Neural cell (in vitro differentiated cells): Measurements from ENCODE around the gene ARID1B. TPM values are rescaled to one million over a fixed set of nuclear protein-coding genes. Genes with fewer than 3 reads are reported as not detected.

Experiments
- H2AFZ ChIP-seq: fragments of 200-600, 300-800 bp; sonication (generic), shearing (Covaris generic); 2 replicates; pipeline ENCODE4 v1.6.0; 2014; ENCODE audit warnings: low read depth, mild to moderate bottlenecking, antibody characterized with exemption, low read length, moderate library complexity
- H3F3A ChIP-seq: fragments of 200-600 bp; shearing (Covaris generic); 2 replicates; pipeline ENCODE4 v1.6.1; 2016; ENCODE audit warnings: mild to moderate bottlenecking, moderate library complexity, mixed read lengths, antibody characterized with exemption, low read length; ENCODE audit not compliant: insufficient read depth, poor library complexity, severe bottlenecking
- H3K27ac ChIP-seq: fragments of 200-600, 300-800 bp; sonication (generic), shearing (Covaris generic); 2 replicates; pipeline ENCODE4 v1.5.1; 2014; ENCODE audit warnings: mild to moderate bottlenecking, low read length, moderate library complexity
- H3K27me3 ChIP-seq: fragments of 300-800, 200-600 bp; sonication (generic), shearing (Covaris generic); 2 replicates; pipeline ENCODE4 v1.6.0; 2014; ENCODE audit warnings: mild to moderate bottlenecking, low read depth, low read length, moderate library complexity; ENCODE audit not compliant: insufficient read depth
- H3K36me3 ChIP-seq: fragments of 300-800, 200-600 bp; sonication (generic), shearing (Covaris generic); 2 replicates; pipeline ENCODE4 v1.5.1; 2014; ENCODE audit warnings: mild to moderate bottlenecking, antibody characterized with exemption, low read length, moderate library complexity; ENCODE audit not compliant: insufficient read depth
- H3K4me2 ChIP-seq: fragments of 300-800, 200-600 bp; sonication (generic), shearing (Covaris generic); 2 replicates; pipeline ENCODE4 v1.6.0; 2014; ENCODE audit warnings: mild to moderate bottlenecking, low read length
- H3K4me3 ChIP-seq: fragments of 300-800, 200-600 bp; sonication (generic), shearing (Covaris generic); 2 replicates; pipeline ENCODE4 v1.5.1; 2014; ENCODE audit warnings: mild to moderate bottlenecking, low read length, moderate library complexity
- H3K79me2 ChIP-seq: fragments of 200-600 bp; shearing (Covaris generic); replicated peaks from 2 replicates; pipeline ENCODE4 v1.6.0; 2014; ENCODE audit warnings: mild to moderate bottlenecking, low read length, moderate library complexity; ENCODE audit not compliant: insufficient read depth
- H3K9ac ChIP-seq: fragments of 300-800, 200-600 bp; sonication (generic), shearing (Covaris generic); 2 replicates; pipeline ENCODE4 v1.6.1; 2016; ENCODE audit warnings: mild to moderate bottlenecking, low read length, mixed read lengths
- H3K9me2 ChIP-seq: fragments of 200-600 bp; shearing (Covaris generic); 2 replicates; pipeline ENCODE4 v1.6.1; 2016; ENCODE audit warnings: mild to moderate bottlenecking, low read length, mixed read lengths; ENCODE audit not compliant: insufficient read depth
- H3K9me3 ChIP-seq: fragments of 200-600, 300-800 bp; sonication (generic), shearing (Covaris generic); 2 replicates; pipeline ENCODE4 v1.6.1; 2016; ENCODE audit warnings: mild to moderate bottlenecking, mixed run types, low read length, moderate library complexity, mixed read lengths
- H4K20me1 ChIP-seq: fragments of 200-600 bp; shearing (Covaris generic); 2 replicates; pipeline ENCODE4 v1.6.1; 2016; ENCODE audit warnings: mild to moderate bottlenecking, mixed run types; ENCODE audit not compliant: insufficient read depth
- EP300 ChIP-seq: fragments of 450-650 bp; conservative IDR thresholded peaks from 2 replicates; pipeline ENCODE4 v1.6.1; 2014; ENCODE audit warnings: antibody characterized with exemption, mild to moderate bottlenecking, moderate library complexity; ENCODE audit not compliant: poor library complexity, severe bottlenecking
- EZH2 ChIP-seq: fragments of 200-600, 300-800 bp; shearing (Covaris generic), sonication (generic); IDR thresholded peaks from 2 replicates; pipeline ENCODE4 v1.6.1; 2014; ENCODE audit warnings: antibody characterized with exemption, low read length, borderline replicate concordance, mild to moderate bottlenecking; ENCODE audit not compliant: insufficient read depth, poor library complexity, severe bottlenecking
- MXI1 ChIP-seq: fragments of 450-650 bp; conservative IDR thresholded peaks from 2 replicates; pipeline ENCODE4 v1.6.1; 2014; ENCODE audit warnings: antibody characterized with exemption, mild to moderate bottlenecking; ENCODE audit not compliant: poor library complexity, severe bottlenecking
- POLR2AphosphoS5 ChIP-seq: IDR thresholded peaks from 2 replicates; pipeline ENCODE4 v1.6.1; 2012
- RAD21 ChIP-seq: fragments of 450-650 bp; conservative IDR thresholded peaks from 2 replicates; pipeline ENCODE4 v1.6.1; 2014; ENCODE audit warnings: antibody characterized with exemption, mild to moderate bottlenecking, moderate library complexity
- SMC3 ChIP-seq: fragments of 450-650 bp; conservative IDR thresholded peaks from 2 replicates; pipeline ENCODE4 v1.6.1; 2014; ENCODE audit warnings: antibody characterized with exemption, mild to moderate bottlenecking, moderate library complexity; ENCODE audit not compliant: poor library complexity
- TAF1 ChIP-seq: IDR thresholded peaks from 2 replicates; pipeline ENCODE4 v1.6.1; 2012; ENCODE audit warnings: low read depth
- polyA plus RNA-seq: library from polyadenylated mRNA; depleted of rRNA; stranded (reverse); fragments of >200 nt; gene quantifications from 2 replicates; pipeline ENCODE4 v1.2.3, GENCODE V29; 2014
- TF ChIP-seq, protein P1 (sequence below): IDR thresholded peaks from 2 replicates; pipeline ENCODE4 v1.6.1; 2012; ENCODE audit warnings: borderline replicate concordance
- TF ChIP-seq, protein P2 (sequence below): fragments of 450-650 bp; IDR thresholded peaks from 2 replicates; pipeline ENCODE4 v1.5.1; 2014; ENCODE audit warnings: antibody characterized with exemption, mild to moderate bottlenecking, moderate library complexity; ENCODE audit not compliant: poor library complexity, severe bottlenecking

Gene ARID1B
- polyA plus RNA-seq, 1 donor from 2014 or later = 35.0 TPM

GRCh38 chr6:156952401-156952800 lies 175.2 kb downstream of the ARID1B start:
- peak overlapping the region; percentile 59 for H3K4me3 ChIP-seq
- no peaks in the 10 kb centered on the region for H3K9me3 ChIP-seq
- no peak overlapping the region for H3K9ac ChIP-seq
- no peaks in the 10 kb centered on the region for H4K20me1 ChIP-seq
- H3K9me2 ChIP-seq = no peaks in the 10 kb centered on the region
- no peaks in the 10 kb centered on the region for H3K36me3 ChIP-seq
- TF ChIP-seq, protein P1, sequence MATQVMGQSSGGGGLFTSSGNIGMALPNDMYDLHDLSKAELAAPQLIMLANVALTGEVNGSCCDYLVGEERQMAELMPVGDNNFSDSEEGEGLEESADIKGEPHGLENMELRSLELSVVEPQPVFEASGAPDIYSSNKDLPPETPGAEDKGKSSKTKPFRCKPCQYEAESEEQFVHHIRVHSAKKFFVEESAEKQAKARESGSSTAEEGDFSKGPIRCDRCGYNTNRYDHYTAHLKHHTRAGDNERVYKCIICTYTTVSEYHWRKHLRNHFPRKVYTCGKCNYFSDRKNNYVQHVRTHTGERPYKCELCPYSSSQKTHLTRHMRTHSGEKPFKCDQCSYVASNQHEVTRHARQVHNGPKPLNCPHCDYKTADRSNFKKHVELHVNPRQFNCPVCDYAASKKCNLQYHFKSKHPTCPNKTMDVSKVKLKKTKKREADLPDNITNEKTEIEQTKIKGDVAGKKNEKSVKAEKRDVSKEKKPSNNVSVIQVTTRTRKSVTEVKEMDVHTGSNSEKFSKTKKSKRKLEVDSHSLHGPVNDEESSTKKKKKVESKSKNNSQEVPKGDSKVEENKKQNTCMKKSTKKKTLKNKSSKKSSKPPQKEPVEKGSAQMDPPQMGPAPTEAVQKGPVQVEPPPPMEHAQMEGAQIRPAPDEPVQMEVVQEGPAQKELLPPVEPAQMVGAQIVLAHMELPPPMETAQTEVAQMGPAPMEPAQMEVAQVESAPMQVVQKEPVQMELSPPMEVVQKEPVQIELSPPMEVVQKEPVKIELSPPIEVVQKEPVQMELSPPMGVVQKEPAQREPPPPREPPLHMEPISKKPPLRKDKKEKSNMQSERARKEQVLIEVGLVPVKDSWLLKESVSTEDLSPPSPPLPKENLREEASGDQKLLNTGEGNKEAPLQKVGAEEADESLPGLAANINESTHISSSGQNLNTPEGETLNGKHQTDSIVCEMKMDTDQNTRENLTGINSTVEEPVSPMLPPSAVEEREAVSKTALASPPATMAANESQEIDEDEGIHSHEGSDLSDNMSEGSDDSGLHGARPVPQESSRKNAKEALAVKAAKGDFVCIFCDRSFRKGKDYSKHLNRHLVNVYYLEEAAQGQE = no peak
- TF ChIP-seq SMC3 (no peak), MXI1 (no peak), RAD21 (no peak)
- H3K4me2 ChIP-seq = peak overlapping the region; percentile 93
- H3K27ac ChIP-seq = peak overlapping the region; percentile 87
- no peaks in the 10 kb centered on the region for H3K27me3 ChIP-seq
- no peak overlapping the region for H2AFZ ChIP-seq
- H3K79me2 ChIP-seq = peaks cover 80% of the 10 kb centered on the region
- no peaks in the 10 kb centered on the region for H3F3A ChIP-seq

- H3F3A ChIP-seq = no peaks in the 10 kb centered on the region
- peaks cover 80% of the 10 kb centered on the region for H3K79me2 ChIP-seq
- peak overlapping the region; percentile 87 for H3K27ac ChIP-seq
- no peaks in the 10 kb centered on the region for H3K9me3 ChIP-seq
- TF ChIP-seq EZH2 (no peak), EP300 (no peak), TAF1 (no peak), RAD21 (no peak), MXI1 (no peak), SMC3 (no peak), POLR2AphosphoS5 (no peak)
- TF ChIP-seq, protein P1 = no peak
- TF ChIP-seq, protein P2, sequence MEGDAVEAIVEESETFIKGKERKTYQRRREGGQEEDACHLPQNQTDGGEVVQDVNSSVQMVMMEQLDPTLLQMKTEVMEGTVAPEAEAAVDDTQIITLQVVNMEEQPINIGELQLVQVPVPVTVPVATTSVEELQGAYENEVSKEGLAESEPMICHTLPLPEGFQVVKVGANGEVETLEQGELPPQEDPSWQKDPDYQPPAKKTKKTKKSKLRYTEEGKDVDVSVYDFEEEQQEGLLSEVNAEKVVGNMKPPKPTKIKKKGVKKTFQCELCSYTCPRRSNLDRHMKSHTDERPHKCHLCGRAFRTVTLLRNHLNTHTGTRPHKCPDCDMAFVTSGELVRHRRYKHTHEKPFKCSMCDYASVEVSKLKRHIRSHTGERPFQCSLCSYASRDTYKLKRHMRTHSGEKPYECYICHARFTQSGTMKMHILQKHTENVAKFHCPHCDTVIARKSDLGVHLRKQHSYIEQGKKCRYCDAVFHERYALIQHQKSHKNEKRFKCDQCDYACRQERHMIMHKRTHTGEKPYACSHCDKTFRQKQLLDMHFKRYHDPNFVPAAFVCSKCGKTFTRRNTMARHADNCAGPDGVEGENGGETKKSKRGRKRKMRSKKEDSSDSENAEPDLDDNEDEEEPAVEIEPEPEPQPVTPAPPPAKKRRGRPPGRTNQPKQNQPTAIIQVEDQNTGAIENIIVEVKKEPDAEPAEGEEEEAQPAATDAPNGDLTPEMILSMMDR = no peak
- H3K4me2 ChIP-seq = peak overlapping the region; percentile 93
- H4K20me1 ChIP-seq = no peaks in the 10 kb centered on the region
- H3K9me2 ChIP-seq = no peaks in the 10 kb centered on the region
- peak overlapping the region; percentile 51 for H3K9ac ChIP-seq
- H3K27me3 ChIP-seq = no peaks in the 10 kb centered on the region
- H3K4me3 ChIP-seq = peak overlapping the region; percentile 59
- H3K36me3 ChIP-seq = no peaks in the 10 kb centered on the region
- H2AFZ ChIP-seq = no peak overlapping the region
Measured at GRCh38 chr6:156953127-156953478, 175.9 kb downstream of the ARID1B start.
